Measurements from ENCODE around the gene TIGD3.

DNA sequence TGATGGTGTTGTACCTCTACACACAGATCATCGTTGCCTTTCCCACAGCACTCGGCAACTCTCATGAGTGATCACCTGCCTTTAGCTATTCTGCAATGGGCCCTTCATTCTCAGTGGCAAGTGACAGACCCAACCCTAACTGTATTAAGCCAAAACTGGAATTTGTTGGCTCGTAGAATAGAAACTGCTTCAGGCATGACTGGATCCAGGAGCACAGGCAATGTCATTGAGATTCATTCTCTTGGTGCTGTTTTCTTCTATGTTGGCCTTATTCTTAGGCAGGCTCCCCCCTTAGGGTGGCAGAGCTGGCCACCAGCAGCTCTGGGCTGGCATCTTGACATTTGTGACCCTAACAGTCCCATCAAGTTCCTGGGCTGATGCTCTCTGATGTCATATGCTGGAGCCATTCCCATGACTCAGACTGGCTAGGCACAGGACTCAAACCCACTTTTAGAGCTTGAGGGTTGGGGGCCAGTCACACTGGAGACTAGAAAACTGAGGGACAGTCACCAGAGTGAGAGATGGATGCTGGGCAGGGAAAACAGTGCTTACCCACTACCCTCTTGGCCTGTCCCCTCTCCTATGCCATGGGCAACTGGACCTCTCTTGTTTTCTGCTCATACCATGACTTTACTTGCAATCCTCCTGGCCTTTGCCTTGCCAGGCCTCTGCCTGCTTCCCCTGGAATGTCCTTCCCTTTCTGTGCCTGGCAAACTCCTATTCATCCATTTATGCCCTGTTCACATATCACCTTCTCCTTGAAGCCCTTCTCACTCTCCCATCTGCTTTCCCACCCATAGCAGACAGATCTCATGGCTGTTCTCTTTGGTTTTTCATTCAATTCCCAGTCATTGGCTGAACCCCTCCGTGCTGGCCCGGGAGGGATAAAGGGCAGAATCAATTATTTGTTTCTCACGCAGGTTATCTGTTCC is 47.0 kb upstream of the TIGD3 start:
- TF ChIP-seq, protein P1, sequence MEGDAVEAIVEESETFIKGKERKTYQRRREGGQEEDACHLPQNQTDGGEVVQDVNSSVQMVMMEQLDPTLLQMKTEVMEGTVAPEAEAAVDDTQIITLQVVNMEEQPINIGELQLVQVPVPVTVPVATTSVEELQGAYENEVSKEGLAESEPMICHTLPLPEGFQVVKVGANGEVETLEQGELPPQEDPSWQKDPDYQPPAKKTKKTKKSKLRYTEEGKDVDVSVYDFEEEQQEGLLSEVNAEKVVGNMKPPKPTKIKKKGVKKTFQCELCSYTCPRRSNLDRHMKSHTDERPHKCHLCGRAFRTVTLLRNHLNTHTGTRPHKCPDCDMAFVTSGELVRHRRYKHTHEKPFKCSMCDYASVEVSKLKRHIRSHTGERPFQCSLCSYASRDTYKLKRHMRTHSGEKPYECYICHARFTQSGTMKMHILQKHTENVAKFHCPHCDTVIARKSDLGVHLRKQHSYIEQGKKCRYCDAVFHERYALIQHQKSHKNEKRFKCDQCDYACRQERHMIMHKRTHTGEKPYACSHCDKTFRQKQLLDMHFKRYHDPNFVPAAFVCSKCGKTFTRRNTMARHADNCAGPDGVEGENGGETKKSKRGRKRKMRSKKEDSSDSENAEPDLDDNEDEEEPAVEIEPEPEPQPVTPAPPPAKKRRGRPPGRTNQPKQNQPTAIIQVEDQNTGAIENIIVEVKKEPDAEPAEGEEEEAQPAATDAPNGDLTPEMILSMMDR (IDR thresholded peaks at IDR 0.05) = no peak
- no peak for TF ChIP-seq POLR2A (IDR thresholded peaks at IDR 0.05)

All from right lobe of liver (tissue), 4 donors.